Measurements from ENCODE around the gene MPV17. TPM values are rescaled to one million over a fixed set of nuclear protein-coding genes. Genes with fewer than 3 reads are reported as not detected.
A peak's percentile ranks its signal among the peaks of the same experiment; 100 is the strongest.

Gene MPV17
- total and polyA plus RNA-seq, 2 of the 13 experiments (the other 11 are each of a cell fraction or from before 2014, with no cell fraction given): 48.9 to 129 TPM

DNA sequence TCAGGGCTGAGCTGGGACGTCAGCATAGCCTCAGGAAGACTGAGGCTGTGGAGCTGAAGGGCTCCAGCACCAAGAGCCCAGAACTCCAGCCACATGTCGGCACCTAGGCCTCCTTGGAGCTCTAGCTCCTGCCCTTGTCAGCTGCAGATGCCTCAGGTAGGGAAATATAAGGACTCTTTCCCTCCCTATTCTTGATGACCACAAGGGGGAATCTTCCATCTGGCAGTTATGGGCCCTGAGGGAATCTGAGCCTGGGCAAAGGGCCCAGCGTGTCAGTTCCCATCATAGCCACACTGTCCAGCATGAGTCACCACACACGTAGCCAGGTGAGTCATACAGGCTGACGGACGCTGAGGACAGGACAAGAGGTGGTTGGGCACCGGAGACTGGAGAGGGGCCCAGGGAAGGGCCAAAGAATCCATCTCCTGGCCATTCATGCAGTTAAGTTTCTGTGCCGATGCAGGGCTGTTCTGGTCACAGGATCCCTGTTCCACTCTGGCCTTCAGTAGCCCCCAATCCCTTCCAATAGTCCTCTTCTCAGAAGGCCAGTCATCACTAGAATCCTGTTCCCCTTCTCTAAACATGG lies 1.8 kb downstream of the MPV17 start (continued):
- TF ChIP-seq ATRX (CRISPR knock-in tag; IDR thresholded peaks at IDR 0.05; ENCODE audit: borderline replicate concordance) (no peak; the same call in 1 of the 2 replicates), NR2C2 (CRISPR knock-in tag; IDR thresholded peaks at IDR 0.05; ENCODE audit: borderline replicate concordance) (peak; percentile 50; the same call in 1 of the 2 replicates), MATR3 (CRISPR knock-in tag; IDR thresholded peaks at IDR 0.05) (no peak), ZNF766 (CRISPR knock-in tag; IDR thresholded peaks at IDR 0.05; ENCODE audit: borderline replicate concordance) (no peak), HNF4A (CRISPR knock-in tag; IDR thresholded peaks at IDR 0.05) (peak; percentile 46; the same call in 1 of the 2 replicates), ZNF549 (CRISPR knock-in tag; IDR thresholded peaks at IDR 0.05) (no peak), ZSCAN31 (CRISPR knock-in tag; IDR thresholded peaks at IDR 0.05; ENCODE audit: low read depth) (peak; percentile 73), RARA (CRISPR knock-in tag; IDR thresholded peaks at IDR 0.05) (peak; percentile 64), FOXA3 (CRISPR knock-in tag; IDR thresholded peaks at IDR 0.05) (peak; percentile 66; the same call in 1 of the 2 replicates), EED (CRISPR knock-in tag; IDR thresholded peaks at IDR 0.05) (no peak), TP53 (CRISPR knock-in tag; conservative IDR thresholded peaks at IDR 0.05) (peak; percentile 50; the same call in 1 of the 2 replicates), KDM6A (CRISPR knock-in tag; IDR thresholded peaks at IDR 0.05; ENCODE audit: low read depth) (peak; percentile 65), ISL2 (CRISPR knock-in tag; IDR thresholded peaks at IDR 0.05) (peak; percentile 75), ZNF343 (CRISPR knock-in tag; IDR thresholded peaks at IDR 0.05) (no peak), ZNF33B (CRISPR knock-in tag; IDR thresholded peaks at IDR 0.05) (peak; percentile 82; the same call in 1 of the 2 replicates), ZNF552 (CRISPR knock-in tag; IDR thresholded peaks at IDR 0.05; ENCODE audit: borderline replicate concordance) (no peak), ZNF263 (CRISPR knock-in tag; IDR thresholded peaks at IDR 0.05) (no peak), CEBPG (CRISPR knock-in tag; IDR thresholded peaks at IDR 0.05) (peak; percentile 61; the same call in 1 of the 2 replicates), FOXM1 (CRISPR knock-in tag; IDR thresholded peaks at IDR 0.05) (no peak), ETV6 (CRISPR knock-in tag; conservative IDR thresholded peaks at IDR 0.05) (no peak)
- TF ChIP-seq, protein P1, sequence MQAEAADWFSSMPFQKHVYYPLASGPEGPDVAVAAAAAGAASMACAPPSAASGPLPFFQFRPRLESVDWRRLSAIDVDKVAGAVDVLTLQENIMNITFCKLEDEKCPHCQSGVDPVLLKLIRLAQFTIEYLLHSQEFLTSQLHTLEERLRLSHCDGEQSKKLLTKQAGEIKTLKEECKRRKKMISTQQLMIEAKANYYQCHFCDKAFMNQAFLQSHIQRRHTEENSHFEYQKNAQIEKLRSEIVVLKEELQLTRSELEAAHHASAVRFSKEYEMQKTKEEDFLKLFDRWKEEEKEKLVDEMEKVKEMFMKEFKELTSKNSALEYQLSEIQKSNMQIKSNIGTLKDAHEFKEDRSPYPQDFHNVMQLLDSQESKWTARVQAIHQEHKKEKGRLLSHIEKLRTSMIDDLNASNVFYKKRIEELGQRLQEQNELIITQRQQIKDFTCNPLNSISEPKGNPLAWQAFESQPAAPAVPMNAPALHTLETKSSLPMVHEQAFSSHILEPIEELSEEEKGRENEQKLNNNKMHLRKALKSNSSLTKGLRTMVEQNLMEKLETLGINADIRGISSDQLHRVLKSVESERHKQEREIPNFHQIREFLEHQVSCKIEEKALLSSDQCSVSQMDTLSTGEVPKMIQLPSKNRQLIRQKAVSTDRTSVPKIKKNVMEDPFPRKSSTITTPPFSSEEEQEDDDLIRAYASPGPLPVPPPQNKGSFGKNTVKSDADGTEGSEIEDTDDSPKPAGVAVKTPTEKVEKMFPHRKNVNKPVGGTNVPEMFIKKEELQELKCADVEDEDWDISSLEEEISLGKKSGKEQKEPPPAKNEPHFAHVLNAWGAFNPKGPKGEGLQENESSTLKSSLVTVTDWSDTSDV (CRISPR knock-in tag; IDR thresholded peaks at IDR 0.05): no peak
- TF ChIP-seq, protein P2, sequence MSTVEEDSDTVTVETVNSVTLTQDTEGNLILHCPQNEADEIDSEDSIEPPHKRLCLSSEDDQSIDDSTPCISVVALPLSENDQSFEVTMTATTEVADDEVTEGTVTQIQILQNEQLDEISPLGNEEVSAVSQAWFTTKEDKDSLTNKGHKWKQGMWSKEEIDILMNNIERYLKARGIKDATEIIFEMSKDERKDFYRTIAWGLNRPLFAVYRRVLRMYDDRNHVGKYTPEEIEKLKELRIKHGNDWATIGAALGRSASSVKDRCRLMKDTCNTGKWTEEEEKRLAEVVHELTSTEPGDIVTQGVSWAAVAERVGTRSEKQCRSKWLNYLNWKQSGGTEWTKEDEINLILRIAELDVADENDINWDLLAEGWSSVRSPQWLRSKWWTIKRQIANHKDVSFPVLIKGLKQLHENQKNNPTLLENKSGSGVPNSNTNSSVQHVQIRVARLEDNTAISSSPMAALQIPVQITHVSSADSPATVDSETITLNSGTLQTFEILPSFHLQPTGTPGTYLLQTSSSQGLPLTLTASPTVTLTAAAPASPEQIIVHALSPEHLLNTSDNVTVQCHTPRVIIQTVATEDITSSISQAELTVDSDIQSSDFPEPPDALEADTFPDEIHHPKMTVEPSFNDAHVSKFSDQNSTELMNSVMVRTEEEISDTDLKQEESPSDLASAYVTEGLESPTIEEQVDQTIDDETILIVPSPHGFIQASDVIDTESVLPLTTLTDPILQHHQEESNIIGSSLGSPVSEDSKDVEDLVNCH (CRISPR knock-in tag; IDR thresholded peaks at IDR 0.05): no peak
- TF ChIP-seq, protein P3, sequence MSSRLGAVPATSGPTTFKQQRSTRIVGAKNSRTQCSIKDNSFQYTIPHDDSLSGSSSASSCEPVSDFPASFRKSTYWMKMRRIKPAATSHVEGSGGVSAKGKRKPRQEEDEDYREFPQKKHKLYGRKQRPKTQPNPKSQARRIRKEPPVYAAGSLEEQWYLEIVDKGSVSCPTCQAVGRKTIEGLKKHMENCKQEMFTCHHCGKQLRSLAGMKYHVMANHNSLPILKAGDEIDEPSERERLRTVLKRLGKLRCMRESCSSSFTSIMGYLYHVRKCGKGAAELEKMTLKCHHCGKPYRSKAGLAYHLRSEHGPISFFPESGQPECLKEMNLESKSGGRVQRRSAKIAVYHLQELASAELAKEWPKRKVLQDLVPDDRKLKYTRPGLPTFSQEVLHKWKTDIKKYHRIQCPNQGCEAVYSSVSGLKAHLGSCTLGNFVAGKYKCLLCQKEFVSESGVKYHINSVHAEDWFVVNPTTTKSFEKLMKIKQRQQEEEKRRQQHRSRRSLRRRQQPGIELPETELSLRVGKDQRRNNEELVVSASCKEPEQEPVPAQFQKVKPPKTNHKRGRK (CRISPR knock-in tag; IDR thresholded peaks at IDR 0.05): no peak
- TF ChIP-seq, protein P4, sequence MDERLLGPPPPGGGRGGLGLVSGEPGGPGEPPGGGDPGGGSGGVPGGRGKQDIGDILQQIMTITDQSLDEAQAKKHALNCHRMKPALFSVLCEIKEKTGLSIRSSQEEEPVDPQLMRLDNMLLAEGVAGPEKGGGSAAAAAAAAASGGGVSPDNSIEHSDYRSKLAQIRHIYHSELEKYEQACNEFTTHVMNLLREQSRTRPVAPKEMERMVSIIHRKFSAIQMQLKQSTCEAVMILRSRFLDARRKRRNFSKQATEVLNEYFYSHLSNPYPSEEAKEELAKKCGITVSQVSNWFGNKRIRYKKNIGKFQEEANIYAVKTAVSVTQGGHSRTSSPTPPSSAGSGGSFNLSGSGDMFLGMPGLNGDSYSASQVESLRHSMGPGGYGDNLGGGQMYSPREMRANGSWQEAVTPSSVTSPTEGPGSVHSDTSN (CRISPR knock-in tag; IDR thresholded peaks at IDR 0.05): peak; percentile 75

Data from HepG2 (cell line).